Mesothelial cell of epicardium (in vitro differentiated cells): Measurements from ENCODE around the gene U2AF1L4. TPM values are rescaled to one million over a fixed set of nuclear protein-coding genes. Genes with fewer than 3 reads are reported as not detected.
A peak's percentile ranks its signal among the peaks of the same experiment; 100 is the strongest.

Source experiments
- DNase-seq, 2 experiments: peaks; one replicate each; pipeline ENCODE4 v3.0.0; 2021; ENCODE audit warnings: low spot score in 2 of 2; ENCODE audit not compliant: unreplicated experiment in 2 of 2
- H3K27ac Mint-ChIP-seq: 2 replicates; pipeline ENCODE4 v1.8.0; 2021; ENCODE audit warnings: mixed read lengths
- H3K27me3 Mint-ChIP-seq: 2 replicates; pipeline ENCODE4 v1.8.0; 2021; ENCODE audit warnings: low read depth, mixed read lengths
- H3K36me3 Mint-ChIP-seq: 2 replicates; pipeline ENCODE4 v1.8.0; 2021; ENCODE audit warnings: mixed read lengths
- H3K4me1 Mint-ChIP-seq: 2 replicates; pipeline ENCODE4 v1.8.0; 2021; ENCODE audit warnings: mixed read lengths
- H3K4me3 Mint-ChIP-seq: 2 replicates; pipeline ENCODE4 v1.8.0; 2021; ENCODE audit warnings: mild to moderate bottlenecking, moderate library complexity, mixed read lengths
- H3K9me3 Mint-ChIP-seq: 2 replicates; pipeline ENCODE4 v1.8.0; 2021; ENCODE audit warnings: mixed read lengths
- CTCF ChIP-seq: fragments of 200-600 bp; sonication (generic); IDR thresholded peaks from one replicate; pipeline ENCODE4 v1.5.0; 2021; ENCODE audit warnings: antibody characterized with exemption; ENCODE audit not compliant: unreplicated experiment
- total RNA-seq: library from RNA; stranded (reverse); gene quantifications from 3 replicates; pipeline ENCODE4 v1.2.1, GENCODE V29; 2021

U2AF1L4 gene
- total RNA-seq, 1 donor from 2014 or later: 42.5 TPM

- peak overlapping the region; percentile 97 for H3K27ac Mint-ChIP-seq
- peaks cover 16% of the 10 kb centered on the region for H3K36me3 Mint-ChIP-seq
- no peaks in the 10 kb centered on the region for H3K9me3 Mint-ChIP-seq
- H3K27me3 Mint-ChIP-seq: no peaks in the 10 kb centered on the region
- DNase-seq: no peak
- peak overlapping the region; percentile 85 for H3K4me3 Mint-ChIP-seq
- TF ChIP-seq CTCF: no peak
- peaks cover 21% of the 10 kb centered on the region for H3K4me1 Mint-ChIP-seq
These were observed 4.1 kb downstream of the U2AF1L4 start for GRCh38 chr19:35741203-35741515.

GRCh38 chr19:35740423-35741202 lies 4.6 kb downstream of the U2AF1L4 start:
- H3K36me3 Mint-ChIP-seq: peaks cover 17% of the 10 kb centered on the region
- no peaks in the 10 kb centered on the region for H3K9me3 Mint-ChIP-seq
- H3K27ac Mint-ChIP-seq: peak overlapping the region; percentile 97
- no peak for TF ChIP-seq CTCF
- no peaks in the 10 kb centered on the region for H3K27me3 Mint-ChIP-seq
- peaks cover 16% of the 10 kb centered on the region for H3K4me1 Mint-ChIP-seq
- peak overlapping the region; percentile 85 for H3K4me3 Mint-ChIP-seq
- peak; percentile 98 for DNase-seq

- Mint-ChIP-seq H3K4me1 (peaks cover 14% of the 10 kb centered on the region), H3K27ac (no peak overlapping the region)
These were observed 5.2 kb downstream of the U2AF1L4 start for GRCh38 chr19:35740108-35740422.

GRCh38 chr19:35739275-35740107 lies 5.7 kb downstream of the U2AF1L4 start:
- no peaks in the 10 kb centered on the region for H3K9me3 Mint-ChIP-seq
- H3K27ac Mint-ChIP-seq: no peak overlapping the region
- peaks cover 23% of the 10 kb centered on the region for H3K36me3 Mint-ChIP-seq
- TF ChIP-seq CTCF: no peak
- DNase-seq: no peak
- H3K4me1 Mint-ChIP-seq: peaks cover 11% of the 10 kb centered on the region
- H3K27me3 Mint-ChIP-seq: no peaks in the 10 kb centered on the region
- peak overlapping the region; percentile 49 for H3K4me3 Mint-ChIP-seq

More at GRCh38 chr19:35740108-35740422, 5.2 kb downstream of the U2AF1L4 start:
- peaks cover 17% of the 10 kb centered on the region for H3K36me3 Mint-ChIP-seq
- H3K9me3 Mint-ChIP-seq: no peaks in the 10 kb centered on the region
- peak overlapping the region; percentile 85 for H3K4me3 Mint-ChIP-seq
- no peak for DNase-seq
- H3K27me3 Mint-ChIP-seq: no peaks in the 10 kb centered on the region
- no peak for TF ChIP-seq CTCF

- no peak overlapping the region for H3K4me3 Mint-ChIP-seq
- DNase-seq: no peak
- H3K27ac Mint-ChIP-seq: no peak overlapping the region
- peaks cover 8% of the 10 kb centered on the region for H3K4me1 Mint-ChIP-seq
- TF ChIP-seq CTCF: no peak
- no peaks in the 10 kb centered on the region for H3K27me3 Mint-ChIP-seq
- peaks cover 29% of the 10 kb centered on the region for H3K36me3 Mint-ChIP-seq
- H3K9me3 Mint-ChIP-seq: no peaks in the 10 kb centered on the region
These were observed 6.4 kb downstream of the U2AF1L4 start for GRCh38 chr19:35738887-35739229.
